ENCODE measurements around the gene ARHGEF40. TPM values are rescaled to one million over a fixed set of nuclear protein-coding genes. Genes with fewer than 3 reads are reported as not detected.

ARHGEF40 gene
- total RNA-seq, 1 experiment from 2014 or later, result 71.4 TPM

DNA sequence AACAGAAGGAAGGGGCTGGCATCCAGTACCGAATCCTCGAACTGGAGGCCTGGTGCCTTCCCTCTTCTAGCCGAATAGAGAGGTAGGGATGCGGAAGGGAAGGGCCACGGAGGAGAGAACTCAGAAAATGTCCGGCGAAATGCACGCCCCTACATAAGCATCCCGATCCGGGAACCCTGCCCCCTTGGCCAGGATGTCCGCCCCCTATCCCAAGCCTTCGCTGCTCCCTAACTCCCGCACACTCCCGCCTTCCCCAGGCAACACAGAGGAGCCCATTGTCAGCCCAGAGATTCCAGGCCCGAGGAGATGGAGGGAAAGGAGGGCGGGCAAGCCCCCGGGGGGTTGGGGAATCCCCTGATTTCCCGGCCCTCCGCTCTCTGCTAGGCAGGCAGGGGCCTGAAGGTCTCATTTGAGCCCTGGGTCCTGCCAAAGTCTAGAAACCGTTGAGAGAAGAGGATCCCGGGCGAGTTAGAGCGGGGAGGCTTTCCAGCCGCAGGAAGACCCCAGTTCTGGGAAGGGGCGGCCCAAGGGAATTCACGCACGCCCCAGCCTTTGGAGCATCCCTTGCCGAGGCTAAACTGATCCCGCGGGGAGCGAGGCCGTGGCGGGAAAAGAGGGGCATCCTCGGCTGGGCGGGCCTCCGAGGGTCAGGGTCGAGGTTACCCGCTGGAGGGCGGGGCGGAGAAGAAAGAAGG lies 569 bp upstream of the ARHGEF40 start:
- Histone ChIP-seq H3K56ac (ENCODE audit: insufficient read length, low read depth, low read length) (no peak overlapping the region), H3K9me3 (ENCODE audit: control insufficient read depth, low read depth, low read length) (no peaks in the 10 kb centered on the region), H2AFZ (ENCODE audit: low read length) (no peak overlapping the region), H4K5ac (ENCODE audit: insufficient read length, low read depth, low read length) (no peak overlapping the region), H3K79me2 (ENCODE audit: insufficient read depth, low read length) (no peaks in the 10 kb centered on the region), H3K27ac (ENCODE audit: insufficient read length, low read depth, low read length) (no peak overlapping the region), H2BK20ac (ENCODE audit: low read depth, low read length, poor library complexity, severe bottlenecking) (no peak overlapping the region), H3K14ac (ENCODE audit: insufficient read depth, low read length) (peak overlapping the region; percentile 74; the same call in 1 of the 2 replicates), H3K18ac (ENCODE audit: insufficient read length, low read depth, low read length) (peak overlapping the region; percentile 69), H2BK12ac (ENCODE audit: insufficient read length, low read depth, low read length) (no peak overlapping the region), H4K91ac (ENCODE audit: insufficient read length, low read depth, low read length) (no peak overlapping the region), H3K79me1 (ENCODE audit: insufficient read depth, low read depth, low read length, poor library complexity, severe bottlenecking) (no peaks in the 10 kb centered on the region), H2BK5ac (ENCODE audit: insufficient read length, low read length) (no peak overlapping the region), H3K4me2 (ENCODE audit: insufficient read depth, insufficient read length, low read length) (peak overlapping the region; percentile 85), H3K4me1 (ENCODE audit: insufficient read depth, low read length) (peaks cover 4% of the 10 kb centered on the region; the same call in 1 of the 2 replicates), H3T11ph (ENCODE audit: low read length) (no peak overlapping the region), H3K4ac (ENCODE audit: low read depth, low read length) (no peak overlapping the region), H3K23ac (ENCODE audit: insufficient read length, low read depth, low read length) (no peak overlapping the region), H3K27me3 (ENCODE audit: insufficient read depth, low read length) (no peaks in the 10 kb centered on the region), H4K20me1 (ENCODE audit: control insufficient read depth, insufficient read depth, insufficient read length) (no peaks in the 10 kb centered on the region), H3K9ac (ENCODE audit: extremely low read depth, insufficient read length, low read length) (peak overlapping the region; percentile 26), H2AK5ac (ENCODE audit: insufficient read length, low read length) (no peak overlapping the region), H3K23me2 (ENCODE audit: insufficient read length, low read depth, low read length, poor library complexity, severe bottlenecking) (peaks cover 31% of the 10 kb centered on the region), H2BK120ac (ENCODE audit: low read depth, low read length, poor library complexity, severe bottlenecking) (no peak overlapping the region), H2BK15ac (ENCODE audit: low read depth, low read length) (no peak overlapping the region), H4K8ac (replicated peaks; ENCODE audit: insufficient read length, low read depth, low read length) (no peak overlapping the region)
- DNase-seq, result peak; percentile 79
- H3K27me3 Mint-ChIP-seq (ENCODE audit: low read depth), result peaks cover 20% of the 10 kb centered on the region
- H3K36me3 Mint-ChIP-seq (ENCODE audit: insufficient read depth in 1 of 3, low read depth in 3 of 3), result peaks cover 15 to 24% (median 19%) of the 10 kb centered on the region in 3 experiments
- H3K27ac Mint-ChIP-seq, result peak overlapping the region; percentile 88 to 96 (median 89); a peak in 6 of 7 replicates
- TF ChIP-seq, protein P1, sequence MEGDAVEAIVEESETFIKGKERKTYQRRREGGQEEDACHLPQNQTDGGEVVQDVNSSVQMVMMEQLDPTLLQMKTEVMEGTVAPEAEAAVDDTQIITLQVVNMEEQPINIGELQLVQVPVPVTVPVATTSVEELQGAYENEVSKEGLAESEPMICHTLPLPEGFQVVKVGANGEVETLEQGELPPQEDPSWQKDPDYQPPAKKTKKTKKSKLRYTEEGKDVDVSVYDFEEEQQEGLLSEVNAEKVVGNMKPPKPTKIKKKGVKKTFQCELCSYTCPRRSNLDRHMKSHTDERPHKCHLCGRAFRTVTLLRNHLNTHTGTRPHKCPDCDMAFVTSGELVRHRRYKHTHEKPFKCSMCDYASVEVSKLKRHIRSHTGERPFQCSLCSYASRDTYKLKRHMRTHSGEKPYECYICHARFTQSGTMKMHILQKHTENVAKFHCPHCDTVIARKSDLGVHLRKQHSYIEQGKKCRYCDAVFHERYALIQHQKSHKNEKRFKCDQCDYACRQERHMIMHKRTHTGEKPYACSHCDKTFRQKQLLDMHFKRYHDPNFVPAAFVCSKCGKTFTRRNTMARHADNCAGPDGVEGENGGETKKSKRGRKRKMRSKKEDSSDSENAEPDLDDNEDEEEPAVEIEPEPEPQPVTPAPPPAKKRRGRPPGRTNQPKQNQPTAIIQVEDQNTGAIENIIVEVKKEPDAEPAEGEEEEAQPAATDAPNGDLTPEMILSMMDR (conservative IDR thresholded peaks at IDR 0.05), result no peak
- peaks cover 26 to 30% of the 10 kb centered on the region in 2 experiments for H3K4me1 Mint-ChIP-seq
- no peaks in the 10 kb centered on the region for H3K9me3 Mint-ChIP-seq
- H3K4me3 Mint-ChIP-seq, result peak overlapping the region; percentile 88 to 92
- WGBS (ENCODE audit: extremely low coverage, insufficient read length, low lambda C conversion rate), result no CpG with 5 or more reads among the region's 40 CpGs
